T-helper 2 cell treated with Interferon-gamma antibody and Interleukin-4, amounts not matched to agents 5 μg/mL and 100 μg/mL, for 36 hours (primary cell): Measurements from ENCODE around the gene EPB41L4B.
"Not testable (repeated sequence)": the region's sequence is repeated elsewhere in the genome, so short reads cannot be mapped to it uniquely, and the experiment has no call there.

Source experiments
- DNase-seq: peaks from one replicate; pipeline ENCODE4 v3.0.0; 2021; ENCODE audit warnings: low spot score
- H3K27ac Mint-ChIP-seq: one replicate; pipeline ENCODE4 v1.8.0; 2021; ENCODE audit warnings: mild to moderate bottlenecking, mixed read lengths
- H3K27me3 Mint-ChIP-seq: one replicate; pipeline ENCODE4 v1.8.0; 2021; ENCODE audit warnings: low read depth, mixed read lengths
- H3K36me3 Mint-ChIP-seq: one replicate; pipeline ENCODE4 v1.8.0; 2021; ENCODE audit warnings: low read depth, mixed read lengths
- H3K4me1 Mint-ChIP-seq: one replicate; pipeline ENCODE4 v1.8.0; 2021; ENCODE audit warnings: low read depth, mixed read lengths
- H3K4me3 Mint-ChIP-seq: one replicate; pipeline ENCODE4 v1.8.0; 2022; ENCODE audit warnings: mild to moderate bottlenecking, moderate library complexity, mixed read lengths
- H3K9me3 Mint-ChIP-seq: one replicate; pipeline ENCODE4 v1.8.0; 2021; ENCODE audit warnings: mixed read lengths

EPB41L4B gene

DNA sequence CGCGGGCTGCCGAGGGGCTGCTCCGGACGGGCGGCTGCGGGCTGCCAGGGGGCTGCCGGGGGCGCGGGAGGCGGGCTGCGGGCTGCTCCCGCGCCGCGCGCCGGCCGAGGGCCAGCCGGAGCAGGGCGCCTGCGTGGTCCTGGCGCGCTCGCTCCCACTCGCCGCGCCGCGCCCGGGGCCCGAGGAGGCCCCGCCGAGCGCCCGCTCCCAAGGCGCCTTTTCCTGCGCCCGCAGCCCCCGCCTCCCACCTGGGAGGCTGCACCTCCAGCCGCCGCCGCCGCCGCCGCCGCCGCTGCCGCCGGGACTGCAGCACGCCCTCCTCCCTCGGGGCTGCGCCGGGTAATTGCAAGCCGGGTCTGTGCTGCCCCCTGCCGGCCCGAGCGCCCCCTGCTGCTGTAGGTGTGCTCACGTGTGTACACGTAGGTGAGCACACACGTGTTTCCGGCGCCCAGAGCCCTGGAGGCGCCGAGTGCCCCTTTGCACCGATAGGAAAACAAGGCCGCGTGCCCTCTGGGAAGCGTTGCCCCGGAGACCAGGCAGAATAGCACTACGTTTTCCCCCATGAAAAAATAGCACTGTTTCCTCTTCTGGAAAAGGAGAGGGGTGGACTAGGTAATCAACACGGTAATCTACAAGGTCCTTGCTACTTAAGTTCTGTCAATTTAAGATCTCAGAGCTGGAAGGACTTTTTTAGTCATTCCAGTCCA is at the start of gene EPB41L4B:
Gene EPB41L4B, minus strand, starts transcription at position 318 of the 707 bp plus-strand sequence. CDS start 613 bp downstream, outside the sequence.
- no peaks in the 10 kb centered on the region for H3K9me3 Mint-ChIP-seq
- no peaks in the 10 kb centered on the region for H3K36me3 Mint-ChIP-seq
- peaks cover 6% of the 10 kb centered on the region for H3K4me1 Mint-ChIP-seq
- H3K4me3 Mint-ChIP-seq, result peak within 1 kb of the TSS; percentile 75
- H3K27ac Mint-ChIP-seq, result no peak within 1 kb of the TSS
- DNase-seq, result peak; percentile 86
- H3K27me3 Mint-ChIP-seq, result peaks cover 54% of the 10 kb centered on the region

DNA sequence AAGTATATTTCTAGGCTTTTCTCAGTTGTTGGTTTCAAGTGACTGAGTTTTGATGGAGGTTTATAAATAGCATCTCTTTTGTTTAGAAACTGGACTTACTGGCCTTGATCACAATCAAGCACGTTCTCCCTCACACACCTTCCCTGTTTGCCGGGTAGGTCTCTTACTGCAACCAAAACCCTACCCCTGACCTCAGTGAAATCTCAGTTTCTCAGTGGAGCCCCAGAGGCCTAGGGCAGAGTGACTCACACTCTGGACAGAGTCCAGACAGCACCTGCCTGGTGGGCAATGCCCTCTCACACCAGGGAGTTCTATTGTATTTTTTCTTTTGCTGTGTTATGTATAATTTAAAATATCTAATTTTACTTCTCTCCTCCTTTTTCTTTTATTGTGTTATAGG is 48.4 kb upstream of the EPB41L4B start:
- no peak for DNase-seq
- Mint-ChIP-seq H3K4me3 (no peak overlapping the region), H3K9me3 (no peaks in the 10 kb centered on the region), H3K27ac (no peak overlapping the region), H3K27me3 (no peaks in the 10 kb centered on the region), H3K36me3 (no peaks in the 10 kb centered on the region), H3K4me1 (no peaks in the 10 kb centered on the region)

DNA sequence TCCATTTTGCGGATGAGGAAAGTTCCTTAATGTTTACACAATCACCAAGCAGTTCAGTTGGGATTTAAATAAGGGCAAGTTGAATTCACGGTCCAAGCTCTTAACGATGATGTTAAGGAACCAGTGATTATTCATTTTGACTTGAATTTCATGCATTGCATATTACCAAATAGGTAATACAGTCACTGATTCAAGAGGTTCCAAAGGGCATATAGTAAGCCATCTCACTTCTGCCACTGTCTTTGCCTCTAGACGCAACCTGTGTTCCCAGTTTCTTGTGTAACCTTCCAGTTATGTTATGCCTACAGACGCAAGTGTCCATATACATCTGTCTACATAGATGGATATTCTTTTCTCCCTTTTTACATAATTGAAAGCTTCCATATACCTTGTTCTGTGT is 39.9 kb upstream of the EPB41L4B start:
- no peaks in the 10 kb centered on the region for H3K4me1 Mint-ChIP-seq
- no peak overlapping the region for H3K4me3 Mint-ChIP-seq
- DNase-seq, result no peak
- H3K36me3 Mint-ChIP-seq, result no peaks in the 10 kb centered on the region
- H3K9me3 Mint-ChIP-seq, result no peaks in the 10 kb centered on the region
- H3K27ac Mint-ChIP-seq, result no peak overlapping the region
- H3K27me3 Mint-ChIP-seq, result no peaks in the 10 kb centered on the region

DNA sequence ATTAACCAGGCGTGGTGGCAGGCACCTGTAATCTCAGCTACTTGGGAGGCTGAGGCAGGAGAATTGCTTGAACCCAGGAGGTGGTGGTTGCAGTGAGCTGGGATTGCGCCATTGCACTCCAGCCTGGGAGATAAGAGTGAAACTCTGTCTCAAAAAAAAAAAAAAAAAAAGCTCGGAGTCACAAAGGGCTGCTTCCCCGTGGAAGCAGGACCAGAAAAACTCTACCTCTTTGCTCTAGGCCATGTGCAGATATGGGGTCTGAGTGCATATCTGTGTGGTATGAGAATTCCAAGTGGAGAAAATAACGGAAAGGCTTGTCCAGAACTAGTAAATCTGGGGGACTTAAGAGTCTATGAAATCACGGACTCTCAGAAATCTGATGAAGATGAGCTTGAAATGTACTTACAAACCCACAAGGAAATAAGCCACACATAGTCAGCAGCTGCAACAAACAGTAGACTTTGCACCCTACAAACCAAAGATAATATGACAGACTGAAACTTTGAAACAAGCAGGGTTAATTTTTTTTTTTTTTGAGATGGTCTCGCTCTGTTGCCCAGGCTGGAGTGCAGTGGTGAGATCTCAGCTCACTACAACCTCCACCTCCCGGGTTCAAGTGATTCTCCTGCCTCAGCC is 38.2 kb upstream of the EPB41L4B start:
- H3K9me3 Mint-ChIP-seq, H3K4me3 Mint-ChIP-seq, H3K27me3 Mint-ChIP-seq, H3K36me3 Mint-ChIP-seq, H3K4me1 Mint-ChIP-seq, H3K27ac Mint-ChIP-seq, DNase-seq: not testable (repeated sequence)

DNA sequence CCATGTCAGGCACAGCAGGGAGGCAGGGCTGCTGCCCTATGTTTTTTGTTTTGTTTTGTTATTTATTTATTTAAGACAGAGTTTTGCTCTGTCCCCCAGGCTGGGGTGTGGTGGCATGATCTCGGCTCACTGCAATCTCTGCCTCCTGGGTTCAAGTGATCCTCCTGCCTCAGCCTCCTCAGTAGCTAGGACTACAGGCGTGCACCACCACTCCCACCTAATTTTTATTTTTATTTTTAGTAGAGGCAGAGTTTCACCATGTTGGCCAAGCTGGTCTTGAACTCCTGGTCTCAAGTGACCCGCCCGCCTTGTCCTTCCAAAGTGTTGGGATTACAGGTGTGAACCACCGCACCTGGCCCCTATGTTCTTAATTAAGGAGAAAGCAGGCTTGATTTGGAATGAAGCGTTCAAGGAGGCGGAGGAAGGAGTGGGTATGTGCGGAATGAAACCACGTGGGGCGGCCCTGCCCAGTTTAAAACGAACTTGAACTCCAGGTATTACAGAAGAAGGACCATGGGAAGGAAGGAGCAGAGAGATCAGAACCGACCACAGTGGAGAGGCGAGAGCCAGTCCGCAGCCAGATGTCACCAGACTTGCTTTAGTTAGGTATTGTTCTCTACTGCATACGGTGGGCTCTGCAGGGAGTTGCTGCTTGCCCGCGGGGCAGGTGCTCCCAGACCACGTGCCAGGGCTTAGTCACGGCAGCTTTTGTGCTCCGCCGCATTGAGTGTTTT is 34.9 kb upstream of the EPB41L4B start:
- H3K9me3 Mint-ChIP-seq, result no peaks in the 10 kb centered on the region
- no peak for DNase-seq
- H3K4me3 Mint-ChIP-seq, result no peak overlapping the region
- no peaks in the 10 kb centered on the region for H3K27me3 Mint-ChIP-seq
- H3K36me3 Mint-ChIP-seq, result no peaks in the 10 kb centered on the region
- no peak overlapping the region for H3K27ac Mint-ChIP-seq
- H3K4me1 Mint-ChIP-seq, result peaks cover 2% of the 10 kb centered on the region

DNA sequence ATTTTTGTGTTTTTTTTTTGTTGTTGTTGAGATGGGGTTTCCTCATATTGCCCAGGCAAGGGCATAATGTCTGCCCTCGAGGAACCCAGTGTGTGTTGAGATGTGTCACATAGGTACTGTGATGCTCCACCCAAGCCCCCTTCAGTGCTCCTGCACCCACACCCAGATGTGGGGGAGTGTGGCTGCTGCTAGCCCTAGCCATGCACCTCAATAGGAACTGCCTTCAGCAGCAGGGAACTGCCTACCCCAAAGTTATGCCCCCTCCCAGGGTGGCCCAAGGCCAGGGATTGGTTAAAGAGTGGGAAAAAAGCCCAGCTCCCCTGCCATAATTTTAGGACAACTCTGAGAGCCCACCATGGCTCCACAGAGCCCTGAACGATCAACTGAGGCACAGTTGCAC is 33.3 kb upstream of the EPB41L4B start:
- Mint-ChIP-seq H3K4me1 (peaks cover 2% of the 10 kb centered on the region), H3K27me3 (no peaks in the 10 kb centered on the region), H3K27ac (no peak overlapping the region), H3K4me3 (no peak overlapping the region), H3K36me3 (no peaks in the 10 kb centered on the region), H3K9me3 (no peaks in the 10 kb centered on the region)
- no peak for DNase-seq

DNA sequence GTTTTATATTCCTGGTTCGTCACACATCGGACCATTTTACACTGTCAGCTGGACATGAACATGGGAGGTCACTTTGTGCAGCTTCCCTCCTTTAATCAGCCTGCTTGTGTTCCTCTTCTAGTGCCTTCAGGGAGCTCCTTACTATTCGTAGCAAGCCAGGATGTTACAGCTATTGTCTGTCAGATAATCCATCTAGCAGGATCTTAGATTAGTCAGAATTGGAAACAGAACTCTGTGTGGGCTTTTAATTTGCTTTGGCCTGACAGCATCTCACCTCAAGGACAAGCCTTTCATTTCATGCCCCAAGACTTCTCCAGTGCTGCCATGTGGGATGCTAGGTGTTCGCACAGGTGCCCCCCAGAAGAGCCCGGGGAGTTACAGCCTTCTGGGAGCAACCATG is 30.2 kb upstream of the EPB41L4B start:
- H3K4me1 Mint-ChIP-seq, result peaks cover 2% of the 10 kb centered on the region
- no peak for DNase-seq
- H3K4me3 Mint-ChIP-seq, result no peak overlapping the region
- no peak overlapping the region for H3K27ac Mint-ChIP-seq
- H3K36me3 Mint-ChIP-seq, result no peaks in the 10 kb centered on the region
- H3K27me3 Mint-ChIP-seq, result no peaks in the 10 kb centered on the region
- H3K9me3 Mint-ChIP-seq, result no peaks in the 10 kb centered on the region

DNA sequence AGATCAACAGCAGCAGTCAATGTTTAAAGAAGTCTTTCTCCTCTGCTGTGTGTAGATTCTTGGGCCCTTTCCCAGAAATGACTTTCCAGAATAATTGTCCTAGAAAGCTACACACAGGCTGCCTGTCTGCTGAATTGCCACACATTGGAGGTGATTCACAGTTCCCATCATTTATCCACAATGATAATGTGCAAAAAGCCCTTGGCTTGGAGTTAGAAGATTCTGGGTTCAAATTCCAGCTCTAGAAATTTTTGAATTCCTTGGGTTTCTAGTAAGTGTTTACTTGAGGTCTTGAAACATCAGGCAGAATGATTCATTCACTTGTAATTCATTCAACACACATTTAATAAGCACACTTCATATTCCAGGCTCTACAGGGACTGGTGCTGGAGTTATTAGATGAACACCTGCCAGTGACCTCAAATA is 28.6 kb upstream of the EPB41L4B start:
- no peak overlapping the region for H3K4me3 Mint-ChIP-seq
- no peak overlapping the region for H3K27ac Mint-ChIP-seq
- H3K36me3 Mint-ChIP-seq, result no peaks in the 10 kb centered on the region
- DNase-seq, result no peak
- H3K4me1 Mint-ChIP-seq, result peaks cover 2% of the 10 kb centered on the region
- no peaks in the 10 kb centered on the region for H3K27me3 Mint-ChIP-seq
- H3K9me3 Mint-ChIP-seq, result no peaks in the 10 kb centered on the region

DNA sequence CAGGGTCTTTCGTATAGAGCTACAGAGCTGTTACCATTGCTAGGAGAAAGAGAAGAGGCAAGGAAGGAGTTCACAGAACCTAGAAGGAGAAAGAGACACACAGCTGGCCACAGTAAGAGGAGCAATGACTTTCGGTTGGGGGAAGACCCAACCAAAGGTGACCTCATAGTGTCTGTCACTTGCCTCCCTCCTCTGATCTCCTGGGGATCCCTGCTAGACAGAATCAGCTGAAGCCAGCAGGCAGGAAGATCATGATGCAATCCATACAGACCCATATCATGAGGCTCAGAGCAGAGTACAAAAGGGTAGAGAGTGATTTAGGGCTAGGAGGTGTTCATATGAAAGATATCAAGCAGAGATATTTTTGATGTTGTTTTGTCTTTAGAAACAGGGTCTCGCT is 26.0 kb upstream of the EPB41L4B start:
- Mint-ChIP-seq H3K9me3 (no peaks in the 10 kb centered on the region), H3K4me1 (peaks cover 2% of the 10 kb centered on the region), H3K27me3 (no peaks in the 10 kb centered on the region), H3K27ac (no peak overlapping the region), H3K4me3 (no peak overlapping the region), H3K36me3 (no peaks in the 10 kb centered on the region)
- no peak for DNase-seq

DNA sequence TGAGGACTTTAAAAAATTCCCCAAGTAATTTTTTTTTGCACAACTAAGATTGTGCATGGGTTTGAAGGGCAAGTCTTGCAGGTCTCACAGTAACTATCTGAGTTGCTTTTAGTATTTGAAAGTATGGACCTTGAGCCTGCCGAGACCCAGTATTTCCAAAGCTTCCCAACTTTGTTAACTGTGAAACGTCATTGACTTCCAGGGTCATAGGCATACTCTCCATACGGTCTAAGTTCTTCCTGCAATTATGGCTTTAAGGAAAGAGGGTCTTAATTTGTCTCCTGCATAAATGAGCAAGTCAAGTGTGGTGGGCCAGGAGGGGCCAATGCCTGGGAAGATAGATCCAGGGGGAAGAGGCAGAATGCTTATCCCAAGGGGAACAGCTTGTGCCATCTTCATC is 24.0 kb upstream of the EPB41L4B start:
- no peak for DNase-seq
- Mint-ChIP-seq H3K36me3 (no peaks in the 10 kb centered on the region), H3K9me3 (no peaks in the 10 kb centered on the region), H3K4me3 (no peak overlapping the region), H3K27me3 (no peaks in the 10 kb centered on the region), H3K4me1 (no peaks in the 10 kb centered on the region), H3K27ac (no peak overlapping the region)

DNA sequence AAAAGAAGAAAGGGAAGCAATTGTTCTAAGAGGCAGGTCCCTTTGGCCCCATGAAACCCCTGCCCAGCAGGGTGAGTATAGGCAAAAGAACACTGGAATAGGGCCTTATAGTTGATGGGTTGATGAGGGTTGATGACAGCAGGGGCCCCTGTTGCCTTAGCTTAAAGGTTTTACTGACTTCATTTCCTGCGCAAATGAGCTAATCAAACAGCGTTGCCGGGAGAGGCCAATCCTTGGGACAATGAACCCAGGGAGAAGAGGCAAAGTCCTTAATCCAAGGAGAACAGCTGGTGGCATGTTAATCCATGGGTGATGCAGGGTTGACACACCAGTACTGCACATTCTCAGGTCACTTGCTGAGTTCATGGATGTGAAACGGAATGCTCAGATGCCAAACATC is 22.0 kb upstream of the EPB41L4B start:
- Mint-ChIP-seq H3K36me3 (no peaks in the 10 kb centered on the region), H3K27ac (no peak overlapping the region), H3K4me3 (no peak overlapping the region), H3K4me1 (no peaks in the 10 kb centered on the region), H3K27me3 (peaks cover 2% of the 10 kb centered on the region), H3K9me3 (no peaks in the 10 kb centered on the region)
- DNase-seq, result no peak

DNA sequence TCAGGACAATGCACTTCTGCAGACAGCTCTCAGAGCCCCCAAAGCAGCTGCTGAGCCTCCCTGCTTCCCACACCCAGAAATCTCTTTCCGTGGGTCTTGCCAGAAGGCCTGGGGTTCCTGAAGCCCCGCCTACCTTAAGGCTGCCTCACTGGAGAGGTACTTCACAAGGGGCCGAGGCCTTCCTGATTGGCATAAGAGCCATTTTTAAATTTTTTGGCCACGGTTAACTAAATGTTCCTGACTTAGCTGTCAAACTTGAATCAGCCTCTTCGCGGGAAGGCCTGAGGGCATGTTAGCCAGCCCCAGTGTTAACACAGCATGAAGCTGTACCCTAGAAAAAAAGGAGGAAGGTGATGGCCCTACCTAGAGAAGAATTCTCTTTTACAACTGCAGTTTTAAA is 20.7 kb upstream of the EPB41L4B start:
- Mint-ChIP-seq H3K9me3 (no peaks in the 10 kb centered on the region), H3K4me1 (no peaks in the 10 kb centered on the region), H3K27me3 (peaks cover 2% of the 10 kb centered on the region), H3K27ac (no peak overlapping the region), H3K36me3 (no peaks in the 10 kb centered on the region), H3K4me3 (no peak overlapping the region)
- DNase-seq, result no peak

DNA sequence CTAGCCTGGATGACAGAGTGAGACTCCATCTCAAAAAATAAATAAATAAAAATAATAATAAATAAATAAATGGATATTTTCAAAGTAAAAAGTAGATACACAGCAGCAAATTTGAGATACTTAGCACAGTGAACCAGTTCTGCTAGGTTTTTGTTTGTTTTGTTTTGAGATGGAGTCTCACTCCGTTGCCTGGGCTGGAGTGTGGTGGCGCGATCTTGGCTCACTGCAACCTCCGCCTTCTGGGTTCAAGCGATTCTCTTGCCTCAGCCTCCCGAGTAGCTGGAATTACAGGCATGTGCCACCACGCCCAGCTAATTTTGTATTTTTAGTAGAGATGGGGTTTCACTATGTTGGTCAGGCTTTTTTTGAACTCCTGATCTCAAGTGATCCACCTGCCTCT is 20.1 kb upstream of the EPB41L4B start:
- not testable (repeated sequence) for H3K27me3 Mint-ChIP-seq, H3K9me3 Mint-ChIP-seq, H3K4me1 Mint-ChIP-seq, H3K27ac Mint-ChIP-seq, H3K36me3 Mint-ChIP-seq, DNase-seq, H3K4me3 Mint-ChIP-seq

DNA sequence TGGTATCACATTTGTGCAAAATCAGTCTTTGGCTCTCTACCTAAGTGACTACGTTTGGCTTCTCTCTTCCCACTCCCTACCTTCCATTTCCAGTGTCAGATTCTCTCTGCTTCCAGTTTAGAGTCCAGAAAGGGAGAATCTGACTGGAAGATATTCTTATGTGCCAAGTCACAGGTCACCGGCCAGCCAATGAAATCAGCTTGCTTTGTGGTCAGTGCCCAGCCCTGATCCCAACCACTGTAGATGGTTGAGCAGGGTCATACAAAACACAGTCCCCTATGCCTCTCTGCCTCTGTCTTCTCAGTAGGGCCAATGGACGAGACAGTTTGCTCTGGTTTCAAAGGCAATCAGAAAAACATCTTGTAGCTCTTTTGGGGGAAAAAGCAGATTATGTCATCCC is 15.6 kb upstream of the EPB41L4B start:
- Mint-ChIP-seq H3K4me3 (no peak overlapping the region), H3K4me1 (no peaks in the 10 kb centered on the region), H3K27me3 (peaks cover 13% of the 10 kb centered on the region), H3K36me3 (no peaks in the 10 kb centered on the region), H3K9me3 (no peaks in the 10 kb centered on the region), H3K27ac (no peak overlapping the region)
- no peak for DNase-seq
